Brain microvascular endothelial cell (primary cell): Measurements from ENCODE around the gene LRRC74A.

Experiments used
- DNase-seq: peaks from one replicate; pipeline ENCODE4 v3.0.0-alpha.2; 2020
- H3K27ac ChIP-seq: fragments of 250-450 bp; sonication (Bioruptor Pico); 2 replicates; pipeline ENCODE4 v1.5.1; 2020; ENCODE audit warnings: mild to moderate bottlenecking, moderate library complexity
- H3K27me3 ChIP-seq: fragments of 250-450 bp; sonication (Bioruptor Pico); replicated peaks from 2 replicates; pipeline ENCODE4 v1.5.1; 2020; ENCODE audit warnings: mild to moderate bottlenecking
- H3K36me3 ChIP-seq: fragments of 250-450 bp; sonication (Bioruptor Pico); replicated peaks from 2 replicates; pipeline ENCODE4 v1.5.1; 2020; ENCODE audit warnings: mild to moderate bottlenecking
- H3K4me3 ChIP-seq: 2 replicates; pipeline ENCODE4 v1.5.1; 2011; ENCODE audit warnings: low read depth, mild to moderate bottlenecking, control low read depth, low read length, moderate library complexity
- in situ Hi-C: cut with HindIII; loops from 2 replicates; pipeline ENCODE4 v1.10.0; 2017; ENCODE audit warnings: low sequenced_read_pairs, low pct_ligation_motif_present
- TF ChIP-seq, protein P1 (sequence below): IDR thresholded peaks from 2 replicates; pipeline ENCODE4 v1.5.1; 2011; ENCODE audit warnings: low read depth, mild to moderate bottlenecking, moderate library complexity, low read length, control low read depth, inconsistent platforms; ENCODE audit errors: missing control alignments

The LRRC74A gene

DNA sequence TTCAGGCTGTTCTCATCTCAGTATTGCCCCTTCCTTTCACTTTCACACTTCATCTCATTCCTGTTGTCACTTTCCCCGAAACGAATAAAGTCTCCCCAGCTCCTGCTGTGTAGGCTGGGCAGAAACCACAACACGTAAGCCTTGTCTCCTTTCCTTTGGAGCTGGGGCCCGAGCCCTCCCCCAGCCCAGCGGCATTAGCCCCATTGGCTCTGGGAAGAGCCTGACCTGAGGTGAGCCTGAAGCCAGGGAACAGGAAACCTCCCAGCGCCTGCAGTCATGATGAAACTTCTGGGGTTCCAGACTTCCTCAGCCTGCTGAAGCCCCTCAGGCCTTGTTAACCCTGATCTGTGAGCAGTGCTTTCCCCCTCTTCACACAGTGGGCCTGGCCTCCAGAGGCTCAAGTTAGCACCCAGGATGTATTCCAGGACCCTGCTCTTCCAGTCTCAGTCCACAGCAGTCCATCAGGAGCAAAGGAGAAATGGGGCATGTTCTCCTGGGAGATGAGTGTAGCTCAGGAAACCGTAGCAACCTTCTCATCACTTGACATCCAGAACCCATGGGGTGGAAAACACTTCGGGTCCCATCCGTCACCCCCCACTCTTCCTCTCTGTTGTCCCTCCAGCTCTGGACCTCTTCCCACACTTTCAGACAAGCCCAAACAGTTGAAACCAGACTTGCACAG, 43.2 kb upstream of the LRRC74A start:
- in situ Hi-C loops, result no loop called here
- TF ChIP-seq, protein P1, sequence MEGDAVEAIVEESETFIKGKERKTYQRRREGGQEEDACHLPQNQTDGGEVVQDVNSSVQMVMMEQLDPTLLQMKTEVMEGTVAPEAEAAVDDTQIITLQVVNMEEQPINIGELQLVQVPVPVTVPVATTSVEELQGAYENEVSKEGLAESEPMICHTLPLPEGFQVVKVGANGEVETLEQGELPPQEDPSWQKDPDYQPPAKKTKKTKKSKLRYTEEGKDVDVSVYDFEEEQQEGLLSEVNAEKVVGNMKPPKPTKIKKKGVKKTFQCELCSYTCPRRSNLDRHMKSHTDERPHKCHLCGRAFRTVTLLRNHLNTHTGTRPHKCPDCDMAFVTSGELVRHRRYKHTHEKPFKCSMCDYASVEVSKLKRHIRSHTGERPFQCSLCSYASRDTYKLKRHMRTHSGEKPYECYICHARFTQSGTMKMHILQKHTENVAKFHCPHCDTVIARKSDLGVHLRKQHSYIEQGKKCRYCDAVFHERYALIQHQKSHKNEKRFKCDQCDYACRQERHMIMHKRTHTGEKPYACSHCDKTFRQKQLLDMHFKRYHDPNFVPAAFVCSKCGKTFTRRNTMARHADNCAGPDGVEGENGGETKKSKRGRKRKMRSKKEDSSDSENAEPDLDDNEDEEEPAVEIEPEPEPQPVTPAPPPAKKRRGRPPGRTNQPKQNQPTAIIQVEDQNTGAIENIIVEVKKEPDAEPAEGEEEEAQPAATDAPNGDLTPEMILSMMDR, result no peak
- no peaks in the 10 kb centered on the region for H3K36me3 ChIP-seq
- no peak overlapping the region for H3K27ac ChIP-seq
- H3K27me3 ChIP-seq, result no peaks in the 10 kb centered on the region
- no peak overlapping the region for H3K4me3 ChIP-seq
- no peak for DNase-seq

DNA sequence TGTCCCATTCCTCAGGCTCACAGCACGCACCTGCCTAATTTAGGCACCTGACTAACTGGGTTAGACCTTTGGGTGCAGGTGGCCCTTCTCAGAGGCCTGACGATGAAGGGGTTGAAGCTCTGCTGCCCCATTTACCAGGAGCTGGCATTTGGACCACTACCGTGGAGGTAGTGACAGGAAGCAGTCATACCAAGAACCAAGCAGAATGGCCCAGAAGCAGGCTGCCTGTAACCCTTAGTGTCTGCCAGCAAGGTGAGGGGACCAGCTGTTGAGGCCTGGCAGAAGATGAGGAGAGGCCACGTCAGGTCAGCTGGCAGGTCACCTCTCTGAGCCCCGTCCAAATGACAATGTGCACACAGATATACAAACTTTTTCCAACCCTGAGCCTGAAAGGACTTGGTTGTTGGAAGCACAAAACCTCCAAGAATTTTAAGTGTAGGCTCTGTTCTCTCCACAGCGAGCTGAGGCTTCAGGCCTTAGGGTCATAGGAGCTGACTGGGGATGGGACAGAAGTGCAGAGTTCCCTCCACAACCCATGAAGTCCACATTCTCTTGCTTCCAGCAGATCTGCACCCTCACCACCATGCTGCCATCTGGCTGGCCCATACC, 41.8 kb upstream of the LRRC74A start:
- peaks cover 6% of the 10 kb centered on the region for H3K36me3 ChIP-seq
- H3K27ac ChIP-seq, result no peak overlapping the region
- TF ChIP-seq, protein P1, result no peak
- no peak overlapping the region for H3K4me3 ChIP-seq
- no peaks in the 10 kb centered on the region for H3K27me3 ChIP-seq
- DNase-seq, result no peak
- in situ Hi-C loops, result no loop called here

DNA sequence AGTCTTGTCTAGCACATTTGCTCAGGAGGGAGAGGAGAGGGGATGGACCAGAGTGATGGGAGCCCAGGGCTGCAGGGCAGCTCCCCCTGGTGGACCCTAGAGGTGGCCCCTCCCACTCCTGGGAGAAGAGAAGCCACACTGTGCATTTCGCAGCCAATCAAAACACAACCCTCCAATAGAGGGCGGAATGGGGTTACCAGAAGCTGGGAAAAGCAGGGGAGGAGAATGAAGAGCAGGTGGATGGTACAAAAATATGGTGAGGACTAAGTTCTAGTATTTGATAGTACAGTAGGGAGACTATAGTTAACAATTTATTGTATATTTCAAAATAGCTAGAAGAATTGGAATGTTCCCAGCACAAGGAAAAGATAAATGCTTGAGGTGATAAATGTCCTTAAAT, 41.3 kb upstream of the LRRC74A start:
- Histone ChIP-seq H3K27me3 (no peaks in the 10 kb centered on the region), H3K36me3 (peaks cover 7% of the 10 kb centered on the region), H3K4me3 (no peak overlapping the region), H3K27ac (no peak overlapping the region)
- DNase-seq, result peak; percentile 80
- in situ Hi-C loops, result no loop called here
- TF ChIP-seq, protein P1, result peak; percentile 99

DNA sequence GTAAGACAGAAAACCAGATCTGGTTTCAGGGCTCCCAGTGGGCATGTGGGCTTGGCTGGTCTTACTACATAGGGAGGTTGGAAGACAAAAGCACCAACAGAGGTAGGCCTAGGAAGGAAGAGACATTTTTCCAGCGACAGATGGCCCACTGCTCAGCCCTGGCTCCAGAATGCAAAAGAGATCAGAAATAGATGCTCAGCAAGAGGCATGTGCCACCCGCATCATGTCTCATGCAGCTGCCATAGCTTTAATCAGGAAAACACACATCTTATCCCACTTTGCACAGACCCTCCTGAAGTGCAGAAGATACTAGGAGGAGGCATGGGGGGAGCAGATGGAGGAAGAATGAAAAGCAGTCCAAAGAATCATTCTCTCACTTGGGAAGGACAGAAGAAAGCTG, 39.6 kb upstream of the LRRC74A start:
- Histone ChIP-seq H3K27ac (no peak overlapping the region), H3K36me3 (peaks cover 13% of the 10 kb centered on the region), H3K4me3 (no peak overlapping the region), H3K27me3 (no peaks in the 10 kb centered on the region)
- in situ Hi-C loops, result no loop called here
- TF ChIP-seq, protein P1, result no peak
- no peak for DNase-seq

DNA sequence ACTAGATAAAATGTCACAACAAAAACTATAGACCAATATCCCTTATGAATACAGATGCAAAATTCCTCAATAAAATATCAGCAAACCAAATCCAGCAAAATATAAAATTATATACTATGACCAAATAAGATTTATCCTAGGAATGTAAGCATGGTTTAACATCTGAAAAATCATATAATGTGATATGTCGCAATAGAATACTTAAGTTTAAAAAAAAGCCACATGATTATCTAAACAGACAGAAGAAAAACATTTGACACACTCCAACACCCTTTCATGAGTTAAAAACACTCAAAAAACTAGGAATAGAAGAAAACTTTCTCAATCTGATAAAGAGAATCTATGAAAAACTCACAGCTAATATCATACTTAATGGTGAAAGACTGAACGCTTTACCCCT, 33.8 kb upstream of the LRRC74A start:
- Histone ChIP-seq H3K36me3 (peaks cover 13% of the 10 kb centered on the region), H3K27me3 (no peaks in the 10 kb centered on the region), H3K27ac (no peak overlapping the region), H3K4me3 (no peak overlapping the region)
- in situ Hi-C loops, result no loop called here
- DNase-seq, result no peak
- TF ChIP-seq, protein P1, result no peak

DNA sequence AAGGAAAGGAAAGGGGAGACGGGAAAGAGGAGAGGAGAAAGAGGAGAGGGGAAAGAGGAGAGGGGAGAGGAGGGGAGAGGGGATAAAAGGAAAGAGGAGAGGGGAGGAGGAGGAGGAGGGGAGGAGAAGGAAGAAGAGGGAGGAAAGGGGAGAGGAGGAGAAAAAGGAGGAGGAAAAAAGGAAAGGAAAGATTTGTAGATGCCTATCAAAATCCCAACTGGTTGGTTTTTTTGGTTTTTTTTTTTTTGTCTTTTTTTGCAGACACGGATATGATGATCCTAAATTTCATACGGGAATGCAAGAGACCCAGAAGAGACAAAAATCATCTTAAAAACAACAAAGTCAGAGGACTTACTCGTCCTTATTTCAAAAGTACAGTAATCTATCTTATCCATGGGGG, 32.9 kb upstream of the LRRC74A start:
- TF ChIP-seq, protein P1, result no peak
- Histone ChIP-seq H3K27ac (no peak overlapping the region), H3K27me3 (no peaks in the 10 kb centered on the region), H3K4me3 (no peak overlapping the region), H3K36me3 (peaks cover 13% of the 10 kb centered on the region)
- in situ Hi-C loops, result no loop called here
- DNase-seq, result no peak
